Islet precursor cell (in vitro differentiated cells): Measurements from ENCODE around the gene EML6.

ENCODE experiments used
- DNase-seq: peaks from one replicate; pipeline ENCODE4 v3.0.0-alpha.2; 2018

Gene EML6

GRCh38 chr2:54708584-54709335, 14.7 kb upstream of the EML6 start:
- peak; percentile 83 for DNase-seq

GRCh38 chr2:54709336-54709809, 14.1 kb upstream of the EML6 start:
- DNase-seq, result peak; percentile 73

- peak; percentile 43 for DNase-seq
Observed at GRCh38 chr2:54710216-54710615, 13.2 kb upstream of the EML6 start.

- no peak for DNase-seq
Observed at GRCh38 chr2:54712516-54712915, 10.9 kb upstream of the EML6 start.

- DNase-seq, result no peak
Observed at GRCh38 chr2:54714996-54715395, 8.5 kb upstream of the EML6 start.

- no peak for DNase-seq
Observed at GRCh38 chr2:54716375-54716774, 7.1 kb upstream of the EML6 start.

GRCh38 chr2:54720563-54720962, 2.9 kb upstream of the EML6 start:
- no peak for DNase-seq

- DNase-seq, result no peak
Observed at GRCh38 chr2:54722641-54723040, 821 bp upstream of the EML6 start.

- DNase-seq, result no peak
Observed at GRCh38 chr2:54723996-54724559, 616 bp downstream of the EML6 start.

GRCh38 chr2:54724560-54725342, 1.3 kb downstream of the EML6 start:
- DNase-seq, result peak; percentile 69

- DNase-seq, result no peak
Observed at GRCh38 chr2:54725343-54726099, 2.1 kb downstream of the EML6 start.

- no peak for DNase-seq
Observed at GRCh38 chr2:54726431-54726830, 3.0 kb downstream of the EML6 start.

- DNase-seq, result no peak
Observed at GRCh38 chr2:54726940-54727339, 3.5 kb downstream of the EML6 start.

GRCh38 chr2:54728669-54729120, 5.2 kb downstream of the EML6 start:
- DNase-seq, result peak; percentile 52

- no peak for DNase-seq
Observed at GRCh38 chr2:54735636-54736035, 12.2 kb downstream of the EML6 start.

- no peak for DNase-seq
Observed at GRCh38 chr2:54738281-54738680, 14.8 kb downstream of the EML6 start.

GRCh38 chr2:54740333-54740732, 16.9 kb downstream of the EML6 start:
- DNase-seq, result no peak

- DNase-seq, result no peak
Observed at GRCh38 chr2:54741250-54741649, 17.8 kb downstream of the EML6 start.

GRCh38 chr2:54750040-54750439, 26.6 kb downstream of the EML6 start:
- no peak for DNase-seq

GRCh38 chr2:54752439-54752838, 29.0 kb downstream of the EML6 start:
- DNase-seq, result no peak

GRCh38 chr2:54755641-54756326, 32.3 kb downstream of the EML6 start:
- DNase-seq, result no peak

GRCh38 chr2:54757500-54757899, 34.0 kb downstream of the EML6 start:
- DNase-seq, result peak; percentile 73
